Astrocyte (in vitro differentiated cells and primary cell): ENCODE measurements around the gene RASL10A. TPM values are rescaled to one million over a fixed set of nuclear protein-coding genes. Genes with fewer than 3 reads are reported as not detected.

Source experiments
- DNase-seq: peaks from one replicate; pipeline ENCODE4 v3.0.0-alpha.2; 2010; ENCODE audit warnings: low read depth
- FAIRE-seq: peaks from 2 replicates; lab custom pipeline; 2011; peaks lifted over from hg19 to GRCh38; lab: Jason Lieb, UNC
- H2AFZ ChIP-seq: 2 replicates; pipeline ENCODE4 v1.6.0; 2012; ENCODE audit warnings: low read depth, low read length, inconsistent platforms
- H3K27ac ChIP-seq: 2 replicates; pipeline ENCODE4 v1.5.1; 2011; ENCODE audit warnings: low read depth, low read length, inconsistent platforms
- H3K27me3 ChIP-seq: 2 replicates; pipeline ENCODE4 v1.6.0; 2011; ENCODE audit warnings: low read length, inconsistent platforms; ENCODE audit not compliant: insufficient read depth
- H3K36me3 ChIP-seq: 2 replicates; pipeline ENCODE4 v1.5.1; 2011; ENCODE audit warnings: low read length, inconsistent platforms; ENCODE audit not compliant: insufficient read depth
- H3K4me1 ChIP-seq: 2 replicates; pipeline ENCODE4 v1.5.1; 2011; ENCODE audit warnings: low read length, inconsistent platforms; ENCODE audit not compliant: insufficient read depth
- H3K4me2 ChIP-seq: 2 replicates; pipeline ENCODE4 v1.6.0; 2012; ENCODE audit warnings: low read length, inconsistent platforms
- H3K4me3 ChIP-seq: 2 replicates; pipeline ENCODE4 v1.5.1; 2011; ENCODE audit warnings: low read depth, mild to moderate bottlenecking, low read length, inconsistent platforms; ENCODE audit not compliant: insufficient read depth
- H3K79me2 ChIP-seq: 2 replicates; pipeline ENCODE4 v1.6.0; 2012; ENCODE audit warnings: mild to moderate bottlenecking, low read length, inconsistent platforms; ENCODE audit not compliant: insufficient read depth
- H3K9ac ChIP-seq: 2 replicates; pipeline ENCODE4 v1.6.0; 2012; ENCODE audit warnings: mild to moderate bottlenecking, low read length, inconsistent platforms
- H3K9me3 ChIP-seq: 2 replicates; pipeline ENCODE4 v1.5.1; 2012; ENCODE audit warnings: low read depth, mild to moderate bottlenecking, low read length, inconsistent platforms; ENCODE audit not compliant: insufficient read depth
- H4K20me1 ChIP-seq: 2 replicates; pipeline ENCODE4 v1.6.0; 2012; ENCODE audit warnings: low read length, inconsistent platforms; ENCODE audit not compliant: insufficient read depth
- H3K27ac Mint-ChIP-seq: one replicate; pipeline ENCODE4 v1.8.0; 2021; ENCODE audit warnings: mild to moderate bottlenecking, mixed read lengths; ENCODE audit not compliant: unreplicated experiment
- H3K27me3 Mint-ChIP-seq: one replicate; pipeline ENCODE4 v1.8.0; 2021; ENCODE audit warnings: low read depth, mixed read lengths; ENCODE audit not compliant: unreplicated experiment
- H3K36me3 Mint-ChIP-seq: one replicate; pipeline ENCODE4 v1.8.0; 2021; ENCODE audit warnings: low read depth, mixed read lengths; ENCODE audit not compliant: unreplicated experiment
- H3K4me1 Mint-ChIP-seq: one replicate; pipeline ENCODE4 v1.8.0; 2021; ENCODE audit warnings: low read depth, mixed read lengths; ENCODE audit not compliant: unreplicated experiment
- H3K4me3 Mint-ChIP-seq: one replicate; pipeline ENCODE4 v1.8.0; 2021; ENCODE audit warnings: mild to moderate bottlenecking, moderate library complexity, mixed read lengths; ENCODE audit not compliant: unreplicated experiment
- H3K9me3 Mint-ChIP-seq: one replicate; pipeline ENCODE4 v1.8.0; 2021; ENCODE audit warnings: mild to moderate bottlenecking, mixed read lengths; ENCODE audit not compliant: unreplicated experiment
- EZH2 ChIP-seq: IDR thresholded peaks from 2 replicates; pipeline ENCODE4 v1.6.1; 2012; ENCODE audit warnings: mild to moderate bottlenecking, low read length, inconsistent platforms; ENCODE audit not compliant: insufficient read depth
- total RNA-seq: library from RNA; stranded (reverse); gene quantifications from 2 replicates; pipeline ENCODE4 v1.2.1, GENCODE V29; 2021
- TF ChIP-seq, protein P1 (sequence below): IDR thresholded peaks from 2 replicates; pipeline ENCODE4 v1.5.1; 2011; ENCODE audit warnings: low read depth, mild to moderate bottlenecking, inconsistent platforms, low read length, moderate library complexity; ENCODE audit not compliant: insufficient read depth

RASL10A gene
- total RNA-seq, 1 donor from 2014 or later = 1.5 TPM

GRCh38 chr22:29308148-29308790 is 7.2 kb downstream of the RASL10A start:
- H3K4me1 Mint-ChIP-seq = peaks cover 4% of the 10 kb centered on the region
- DNase-seq (no peak), FAIRE-seq (no peak)
- peak overlapping the region; percentile 70 for H3K4me3 Mint-ChIP-seq
- H3K9ac ChIP-seq = peak overlapping the region; percentile 84
- H3K4me1 ChIP-seq = peaks cover 52% of the 10 kb centered on the region
- H3K4me3 ChIP-seq = peak overlapping the region; percentile 26
- H4K20me1 ChIP-seq = peaks cover 26% of the 10 kb centered on the region
- H3K27me3 Mint-ChIP-seq = peaks cover 2% of the 10 kb centered on the region
- no peaks in the 10 kb centered on the region for H3K36me3 ChIP-seq
- H3K9me3 Mint-ChIP-seq = no peaks in the 10 kb centered on the region
- peaks cover 6% of the 10 kb centered on the region for H3K36me3 Mint-ChIP-seq
- TF ChIP-seq EZH2 = no peak
- TF ChIP-seq, protein P1, sequence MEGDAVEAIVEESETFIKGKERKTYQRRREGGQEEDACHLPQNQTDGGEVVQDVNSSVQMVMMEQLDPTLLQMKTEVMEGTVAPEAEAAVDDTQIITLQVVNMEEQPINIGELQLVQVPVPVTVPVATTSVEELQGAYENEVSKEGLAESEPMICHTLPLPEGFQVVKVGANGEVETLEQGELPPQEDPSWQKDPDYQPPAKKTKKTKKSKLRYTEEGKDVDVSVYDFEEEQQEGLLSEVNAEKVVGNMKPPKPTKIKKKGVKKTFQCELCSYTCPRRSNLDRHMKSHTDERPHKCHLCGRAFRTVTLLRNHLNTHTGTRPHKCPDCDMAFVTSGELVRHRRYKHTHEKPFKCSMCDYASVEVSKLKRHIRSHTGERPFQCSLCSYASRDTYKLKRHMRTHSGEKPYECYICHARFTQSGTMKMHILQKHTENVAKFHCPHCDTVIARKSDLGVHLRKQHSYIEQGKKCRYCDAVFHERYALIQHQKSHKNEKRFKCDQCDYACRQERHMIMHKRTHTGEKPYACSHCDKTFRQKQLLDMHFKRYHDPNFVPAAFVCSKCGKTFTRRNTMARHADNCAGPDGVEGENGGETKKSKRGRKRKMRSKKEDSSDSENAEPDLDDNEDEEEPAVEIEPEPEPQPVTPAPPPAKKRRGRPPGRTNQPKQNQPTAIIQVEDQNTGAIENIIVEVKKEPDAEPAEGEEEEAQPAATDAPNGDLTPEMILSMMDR = no peak
- H3K9me3 ChIP-seq = no peaks in the 10 kb centered on the region
- H3K27ac Mint-ChIP-seq = no peak overlapping the region
- H3K27ac ChIP-seq = peak overlapping the region; percentile 78
- no peak overlapping the region for H2AFZ ChIP-seq
- peaks cover 34% of the 10 kb centered on the region for H3K79me2 ChIP-seq
- peak overlapping the region; percentile 92 for H3K4me2 ChIP-seq
- H3K27me3 ChIP-seq = peaks cover 5% of the 10 kb centered on the region

GRCh38 chr22:29307596-29308147 is 7.8 kb downstream of the RASL10A start:
- H3K27ac Mint-ChIP-seq = peak overlapping the region; percentile 83
- peak overlapping the region; percentile 78 for H3K27ac ChIP-seq

More at GRCh38 chr22:29307596-29308147, 7.8 kb downstream of the RASL10A start:
- Histone ChIP-seq H3K9me3 (no peaks in the 10 kb centered on the region), H3K4me1 (peaks cover 52% of the 10 kb centered on the region), H3K27me3 (no peaks in the 10 kb centered on the region), H3K9ac (peak overlapping the region; percentile 84), H3K4me2 (peak overlapping the region; percentile 92), H3K4me3 (peak overlapping the region; percentile 79), H3K79me2 (peaks cover 34% of the 10 kb centered on the region), H4K20me1 (peaks cover 21% of the 10 kb centered on the region), H2AFZ (peak overlapping the region; percentile 19), H3K36me3 (no peaks in the 10 kb centered on the region)
- FAIRE-seq (no peak), DNase-seq (no peak)
- H3K36me3 Mint-ChIP-seq = peaks cover 2% of the 10 kb centered on the region
- H3K4me3 Mint-ChIP-seq = peak overlapping the region; percentile 91
- no peaks in the 10 kb centered on the region for H3K9me3 Mint-ChIP-seq
- H3K4me1 Mint-ChIP-seq = peaks cover 4% of the 10 kb centered on the region
- H3K27me3 Mint-ChIP-seq = no peaks in the 10 kb centered on the region
- TF ChIP-seq, protein P1 = no peak
- TF ChIP-seq EZH2 = no peak
